B cell (primary cell): Measurements from ENCODE around the gene MYZAP. TPM values are rescaled to one million over a fixed set of nuclear protein-coding genes. Genes with fewer than 3 reads are reported as not detected.

Experiments used
- ATAC-seq: fragments of 200-7000 bp; cut with Tn5 transposase; one replicate; pipeline ENCODE4 v1.10.0; 2021; ENCODE audit warnings: low read depth, mild to moderate bottlenecking, moderate number of reproducible peaks, moderate library complexity
- CTCF ChIA-PET: fragments of 350-600 bp; sonication (Branson Sonifier 250); formaldehyde crosslinking; loops from one replicate; lab custom pipeline; 2021; ENCODE audit warnings: antibody characterized with exemption, inconsistent platforms; lab: Charles Lee
- POLR2A ChIA-PET: fragments of 350-600 bp; sonication (Branson Sonifier 250); formaldehyde crosslinking; loops from one replicate; lab custom pipeline; 2021; ENCODE audit warnings: antibody characterized with exemption; lab: Charles Lee
- DNase-seq: peaks from one replicate; pipeline ENCODE4 v3.0.0; 2013
- H2AFZ ChIP-seq: 2 replicates; pipeline ENCODE4 v1.6.1; 2012; ENCODE audit warnings: mild to moderate bottlenecking, low read depth, low read length; ENCODE audit not compliant: insufficient read depth, poor library complexity, severe bottlenecking
- H3K27ac ChIP-seq, 2 donors: 1 replicate in 1 of 2; 2 replicates in 1 of 2; pipeline ENCODE4 v1.5.1; 2012 to 2013; ENCODE audit warnings: low read length in 2 of 2, mild to moderate bottlenecking in 2 of 2, moderate library complexity in 1 of 2
- H3K27me3 ChIP-seq, 4 experiments: fragments of 200-600 bp in 1 of 4; sonication (generic) in 1 of 4; replicated peaks in 1 of 4; 1 replicate in 2 of 4; 2 replicates in 2 of 4; pipeline versions ENCODE4 v1.6.1 to v1.7.0; 2013 to 2016; ENCODE audit warnings: low read length in 3 of 4, mild to moderate bottlenecking in 2 of 4, mixed read lengths in 1 of 4, moderate library complexity in 1 of 4; ENCODE audit not compliant: insufficient read depth in 4 of 4, control insufficient read depth in 3 of 4; ENCODE audit errors: control extremely low read depth in 1 of 4
- H3K36me3 ChIP-seq, 2 experiments: replicated peaks in 1 of 2; 1 replicate in 1 of 2; 2 replicates in 1 of 2; pipeline versions ENCODE4 v1.6.1 to v1.7.1; 2013; ENCODE audit warnings: low read length in 1 of 2; ENCODE audit not compliant: insufficient read depth in 2 of 2, control insufficient read depth in 1 of 2; ENCODE audit errors: control extremely low read depth in 1 of 2, extremely low read depth in 1 of 2
- H3K4me1 ChIP-seq, 2 donors: fragments of 200-600 bp in 1 of 2; sonication (generic) in 1 of 2; 1 replicate in 1 of 2; 2 replicates in 1 of 2; pipeline versions ENCODE4 v1.5.1 to v1.6.1; 2013 to 2017; ENCODE audit warnings: low read length in 2 of 2; ENCODE audit not compliant: control insufficient read depth in 2 of 2, insufficient read depth in 2 of 2
- H3K4me2 ChIP-seq: replicated peaks from 2 replicates; pipeline ENCODE3; 2012; ENCODE audit warnings: mild to moderate bottlenecking, low read depth, low read length; ENCODE audit not compliant: poor library complexity, severe bottlenecking
- H3K4me3 ChIP-seq, 5 experiments: fragments of 200-600 bp in 1 of 5; sonication (generic) in 1 of 5; 1 replicate in 3 of 5; 2 replicates in 2 of 5; pipeline versions ENCODE4 v1.5.1 to v1.7.0; 2011 to 2016; ENCODE audit warnings: low read length in 4 of 5, mild to moderate bottlenecking in 4 of 5, low read depth in 2 of 5, control low read depth in 1 of 5, moderate library complexity in 1 of 5; ENCODE audit not compliant: insufficient read depth in 1 of 5; ENCODE audit errors: control extremely low read depth in 1 of 5, extremely low read depth in 1 of 5
- H3K79me2 ChIP-seq: fragments of 200-600 bp; sonication (generic); one replicate; pipeline ENCODE4 v1.6.0; 2016; ENCODE audit warnings: low read length; ENCODE audit not compliant: control insufficient read depth, insufficient read depth
- H3K9ac ChIP-seq: fragments of 200-600 bp; sonication (generic); 2 replicates; pipeline ENCODE4 v1.6.1; 2017; ENCODE audit warnings: mild to moderate bottlenecking, low read length, moderate library complexity
- H3K9me3 ChIP-seq, 3 donors: one replicate each; pipeline versions ENCODE4 v1.6.1 to v1.7.1; 2013; ENCODE audit warnings: low read length in 2 of 3; ENCODE audit not compliant: control insufficient read depth in 2 of 3, insufficient read depth in 1 of 3; ENCODE audit errors: control extremely low read depth in 1 of 3
- H4K20me1 ChIP-seq: 2 replicates; pipeline ENCODE4 v1.6.0; 2012; ENCODE audit warnings: mild to moderate bottlenecking, low read length; ENCODE audit not compliant: insufficient read depth, control insufficient read depth, poor library complexity, severe bottlenecking
- H3K27ac Mint-ChIP-seq: one replicate; pipeline ENCODE4 v1.8.0; 2021; ENCODE audit warnings: mixed read lengths
- H3K27me3 Mint-ChIP-seq: one replicate; pipeline ENCODE4 v1.8.0; 2021; ENCODE audit warnings: mixed read lengths
- H3K4me1 Mint-ChIP-seq: one replicate; pipeline ENCODE4 v1.8.0; 2021; ENCODE audit warnings: mixed read lengths
- H3K4me3 Mint-ChIP-seq: one replicate; pipeline ENCODE4 v1.8.0; 2021; ENCODE audit warnings: mixed read lengths
- H3K9me3 Mint-ChIP-seq: one replicate; pipeline ENCODE4 v1.8.0; 2022; ENCODE audit warnings: mixed read lengths; ENCODE audit not compliant: insufficient read depth
- EZH2 ChIP-seq: IDR thresholded peaks from 2 replicates; pipeline ENCODE4 v1.6.1; 2012; ENCODE audit warnings: borderline replicate concordance, low read depth, mild to moderate bottlenecking, moderate library complexity, low read length; ENCODE audit not compliant: insufficient read depth, poor library complexity, severe bottlenecking
- WGBS: methylation state at CpG from one replicate; pipeline ENCODE4 v1.1.5; 2013; ENCODE audit warnings: missing lambda C conversion rate; ENCODE audit not compliant: insufficient coverage; 5-methylcytosine and 5-hydroxymethylcytosine counted together
- intact Hi-C: fragments of 100-400 bp; cut with micrococcal nuclease; formaldehyde crosslinking; loops from one replicate; pipeline ENCODE4 v1.10.0; 2022
- polyA plus RNA-seq: library from polyadenylated mRNA; depleted of rRNA; stranded (reverse); fragments of >200 nt; gene quantifications from 2 replicates; pipeline ENCODE4 v1.2.3, GENCODE V29; 2012
- total RNA-seq, 2 donors: library from RNA; stranded (reverse); fragments of 120-200 nt in 1 of 2; gene quantifications; 1 replicate in 1 of 2; 2 replicates in 1 of 2; pipeline versions ENCODE4 v1.2.3 to v1.2.4, GENCODE V29; 2013 to 2022
- TF ChIP-seq, protein P1 (sequence below): fragments of 200-600 bp; IDR thresholded peaks from one replicate; pipeline ENCODE4 v1.8.0; 2022; ENCODE audit warnings: antibody characterized with exemption, mild to moderate bottlenecking

MYZAP gene
- total and polyA plus RNA-seq, 2 donors (not counting 1 experiment from before 2014, with no cell fraction given), result 1.0 to 2.8 TPM

DNA sequence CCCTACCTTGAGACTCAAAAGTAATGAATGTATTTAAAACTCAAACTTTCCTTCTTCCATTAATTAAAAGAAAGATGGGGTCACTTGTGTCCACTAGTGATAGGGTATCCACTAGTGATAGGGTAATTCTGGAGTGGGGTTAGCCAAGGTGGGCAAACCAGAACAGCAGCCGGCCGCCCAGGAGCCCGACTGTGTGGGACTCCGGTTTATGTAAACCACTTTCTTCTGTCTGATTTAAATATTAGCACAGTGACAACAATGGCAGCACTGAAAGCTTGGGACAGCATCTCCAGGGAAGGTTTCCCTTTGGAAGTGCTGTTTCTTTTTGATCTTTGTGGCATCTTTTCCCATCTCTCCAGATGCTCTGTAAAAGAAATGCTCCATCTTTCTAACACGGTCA, 722 bp downstream of the MYZAP start:
- H2AFZ ChIP-seq, result peak overlapping the region; percentile 81
- POLR2A ChIA-PET, result no interaction called here

DNA sequence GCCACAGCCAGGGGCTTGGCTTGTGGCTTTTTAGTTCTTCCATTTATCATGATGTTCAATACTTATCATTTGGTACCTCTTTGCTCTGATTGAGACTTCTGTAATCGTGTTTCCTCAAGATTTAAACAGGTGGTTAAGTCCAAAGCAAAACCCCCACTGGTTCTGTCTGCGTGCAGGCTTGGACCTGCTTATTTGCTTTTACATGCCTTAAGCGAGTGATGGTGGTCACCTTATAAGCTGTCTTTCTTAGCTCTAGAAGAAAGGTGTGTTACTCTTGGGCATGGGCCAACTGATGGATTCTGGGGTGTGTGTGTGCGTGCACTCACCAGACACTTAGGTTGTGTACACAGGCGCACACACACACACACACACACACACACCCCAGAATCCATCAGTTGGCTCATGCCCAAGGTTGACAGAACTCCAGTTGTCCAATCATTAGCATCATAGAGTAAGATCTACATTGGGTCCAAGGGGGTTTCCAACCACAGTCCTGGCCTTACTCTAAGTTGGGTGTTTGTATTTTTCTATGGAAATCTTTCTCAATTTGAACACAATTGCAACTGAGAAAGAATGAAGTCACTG, 1.2 kb downstream of the MYZAP start:
- Histone ChIP-seq H3K27ac (no peak overlapping the region), H3K9ac (no peak overlapping the region), H3K4me2 (peak overlapping the region; percentile 88), H3K4me3 (no peak overlapping the region), H3K36me3 (no peaks in the 10 kb centered on the region), H3K9me3 (no peaks in the 10 kb centered on the region), H2AFZ (no peak overlapping the region), H3K27me3 (peaks cover 0 to 3% (median 0%) of the 10 kb centered on the region in 4 experiments), H4K20me1 (no peaks in the 10 kb centered on the region), H3K79me2 (no peaks in the 10 kb centered on the region), H3K4me1 (peaks cover 34 to 37% of the 10 kb centered on the region in 2 donors)
- intact Hi-C loops, result loop anchor here (5.0 kb wide), 1 partner anchor 114 kb away; the partner anchor contains the start of gene POLR2M
- TF ChIP-seq, protein P1, sequence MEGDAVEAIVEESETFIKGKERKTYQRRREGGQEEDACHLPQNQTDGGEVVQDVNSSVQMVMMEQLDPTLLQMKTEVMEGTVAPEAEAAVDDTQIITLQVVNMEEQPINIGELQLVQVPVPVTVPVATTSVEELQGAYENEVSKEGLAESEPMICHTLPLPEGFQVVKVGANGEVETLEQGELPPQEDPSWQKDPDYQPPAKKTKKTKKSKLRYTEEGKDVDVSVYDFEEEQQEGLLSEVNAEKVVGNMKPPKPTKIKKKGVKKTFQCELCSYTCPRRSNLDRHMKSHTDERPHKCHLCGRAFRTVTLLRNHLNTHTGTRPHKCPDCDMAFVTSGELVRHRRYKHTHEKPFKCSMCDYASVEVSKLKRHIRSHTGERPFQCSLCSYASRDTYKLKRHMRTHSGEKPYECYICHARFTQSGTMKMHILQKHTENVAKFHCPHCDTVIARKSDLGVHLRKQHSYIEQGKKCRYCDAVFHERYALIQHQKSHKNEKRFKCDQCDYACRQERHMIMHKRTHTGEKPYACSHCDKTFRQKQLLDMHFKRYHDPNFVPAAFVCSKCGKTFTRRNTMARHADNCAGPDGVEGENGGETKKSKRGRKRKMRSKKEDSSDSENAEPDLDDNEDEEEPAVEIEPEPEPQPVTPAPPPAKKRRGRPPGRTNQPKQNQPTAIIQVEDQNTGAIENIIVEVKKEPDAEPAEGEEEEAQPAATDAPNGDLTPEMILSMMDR, result no peak
- no peak for TF ChIP-seq EZH2
- Mint-ChIP-seq H3K4me3 (peak overlapping the region; percentile 67), H3K9me3 (peaks cover 2% of the 10 kb centered on the region), H3K27me3 (peaks cover 10% of the 10 kb centered on the region), H3K4me1 (peaks cover 38% of the 10 kb centered on the region), H3K27ac (no peak overlapping the region)
- CTCF ChIA-PET, result interaction anchor here (0.6 to 1.0 kb wide), 2 partner anchors 33 to 85 kb away, joined by 3 to 7 read pairs; no protein-coding TSS in a partner anchor
- DNase-seq (no peak), ATAC-seq (no peak)
- 84% methylated on average over 5 of the region's 5 CpGs for WGBS
- POLR2A ChIA-PET, result no interaction called here

More for the DNA sequence above, 722 bp downstream of the MYZAP start:
- Mint-ChIP-seq H3K27me3 (peaks cover 10% of the 10 kb centered on the region), H3K9me3 (peaks cover 2% of the 10 kb centered on the region), H3K4me3 (peak overlapping the region; percentile 67), H3K4me1 (peaks cover 43% of the 10 kb centered on the region), H3K27ac (peak overlapping the region; percentile 32)
- Histone ChIP-seq H3K9me3 (no peaks in the 10 kb centered on the region), H3K9ac (peak overlapping the region; percentile 69), H3K4me2 (peak overlapping the region; percentile 88), H4K20me1 (no peaks in the 10 kb centered on the region), H3K79me2 (no peaks in the 10 kb centered on the region), H3K4me1 (peaks cover 39 to 42% of the 10 kb centered on the region in 2 donors), H3K27me3 (peaks cover 0 to 3% (median 0%) of the 10 kb centered on the region in 4 experiments), H3K4me3 (peak overlapping the region in 4 of 5 experiments; percentile 40 to 70 (median 60)), H3K36me3 (no peaks in the 10 kb centered on the region), H3K27ac (no peak overlapping the region)
- CTCF ChIA-PET, result interaction anchor here (0.6 to 1.0 kb wide), 2 partner anchors 51 to 86 kb away, joined by 3 to 7 read pairs; no protein-coding TSS in a partner anchor
- intact Hi-C loops, result loop anchor here (5.0 kb wide), 1 partner anchor 115 kb away; the partner anchor contains the start of gene POLR2M
- WGBS, result no CpG with 5 or more reads among the region's 5 CpGs
- TF ChIP-seq, protein P1, result no peak
- TF ChIP-seq EZH2, result no peak
- DNase-seq (no peak), ATAC-seq (no peak)
